HG03354 (cell line): ENCODE data around the gene EFNB3.

Source experiments
- ATAC-seq: cut with Tn5 transposase; IDR thresholded peaks from one replicate; pipeline ENCODE4 v1.9.1; 2021; ENCODE audit warnings: mild to moderate bottlenecking; ENCODE audit not compliant: unreplicated experiment, poor library complexity, severe bottlenecking

The EFNB3 gene

DNA sequence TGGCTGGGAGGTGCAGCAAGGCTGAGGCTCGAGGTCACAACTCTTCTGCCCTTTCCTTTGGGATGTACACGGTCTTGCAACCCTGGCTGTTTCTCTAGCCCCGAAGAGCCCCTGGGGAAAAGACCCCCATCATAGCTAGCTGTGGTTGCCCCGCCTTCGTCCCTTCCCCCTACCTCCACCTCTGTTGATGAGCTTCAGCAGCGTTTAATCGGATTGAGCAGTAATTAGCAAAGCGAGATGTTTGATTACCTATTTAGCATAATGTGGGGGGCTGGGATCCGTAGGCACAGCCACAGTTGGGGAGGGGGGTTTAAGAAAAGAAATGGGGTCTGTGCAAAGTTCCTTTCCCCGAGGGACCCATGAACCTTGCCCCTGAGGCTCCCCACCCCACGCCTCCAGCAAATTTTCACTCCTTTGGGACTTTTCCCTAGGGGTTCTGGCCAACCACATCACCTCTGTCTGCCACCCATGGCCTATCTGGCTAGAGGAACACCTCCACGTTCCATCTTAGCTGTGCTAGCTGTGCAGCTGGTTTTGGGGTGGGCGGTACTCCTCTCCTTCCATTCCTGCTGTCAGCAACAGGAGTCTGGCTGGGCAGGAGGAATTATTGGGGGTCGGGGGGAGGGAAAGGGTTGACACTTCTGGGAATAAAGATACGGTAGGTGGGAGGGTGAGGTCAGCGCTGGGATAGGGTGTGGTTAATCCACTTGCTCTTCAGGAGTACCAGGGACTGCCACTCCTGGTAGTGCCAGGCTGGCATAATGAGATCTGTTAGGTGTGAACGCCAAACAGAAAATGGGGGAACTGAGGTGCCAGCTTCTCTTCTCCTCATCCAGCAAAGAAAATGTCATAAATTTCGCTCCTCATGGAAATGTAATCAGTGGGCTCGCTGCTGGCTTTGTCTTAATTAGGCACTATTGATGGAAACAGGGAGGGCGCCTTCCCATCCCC, 11.2 kb downstream of the EFNB3 start:
- ATAC-seq: no peak

- ATAC-seq: no peak
Measured at GRCh38 chr17:7716901-7717755, 12.1 kb downstream of the EFNB3 start, which contains the start of gene DNAH2. DNAH2 (plus strand) TSS chr17:7717744; CDS start chr17:7719735, 1,991 bp downstream.

DNA sequence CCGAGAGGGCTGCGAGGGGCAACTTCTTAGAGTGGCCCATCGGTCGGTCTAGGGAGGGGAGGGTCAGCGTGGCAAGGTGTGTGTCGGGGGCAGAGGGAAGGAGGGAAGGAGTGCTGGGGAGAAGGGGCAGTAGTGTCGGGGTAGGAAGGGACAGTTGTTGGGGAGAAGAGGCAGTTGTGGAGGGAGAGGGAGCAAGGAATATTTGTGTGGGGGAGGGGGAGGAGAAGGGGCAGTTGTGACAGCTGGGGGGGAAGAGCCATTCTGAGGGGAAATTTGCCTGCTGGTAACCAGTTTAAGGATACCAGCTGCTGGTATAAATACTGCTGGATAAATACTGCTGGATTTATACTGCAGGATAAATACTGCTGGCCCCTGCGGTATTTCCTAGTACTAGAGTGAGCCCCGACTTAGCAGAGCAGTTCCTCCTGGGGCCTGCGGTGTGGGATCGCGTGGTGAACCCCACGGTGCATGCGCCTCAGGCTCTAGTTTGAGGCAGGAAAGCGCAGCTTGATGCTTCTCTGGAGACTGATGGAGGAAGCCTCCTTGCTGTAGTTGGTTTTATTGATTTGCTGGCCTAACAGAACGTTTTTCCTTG, 12.9 kb downstream of the EFNB3 start:
- ATAC-seq: no peak

GRCh38 chr17:7719661-7720060, 14.7 kb downstream of the EFNB3 start:
- no peak for ATAC-seq

- no peak for ATAC-seq
Measured at GRCh38 chr17:7720125-7720524, 15.1 kb downstream of the EFNB3 start.

GRCh38 chr17:7721612-7722011, 16.6 kb downstream of the EFNB3 start:
- ATAC-seq: no peak

GRCh38 chr17:7727886-7728285, 22.9 kb downstream of the EFNB3 start:
- no peak for ATAC-seq

- ATAC-seq: no peak
Measured at GRCh38 chr17:7729816-7730215, 24.8 kb downstream of the EFNB3 start.

DNA sequence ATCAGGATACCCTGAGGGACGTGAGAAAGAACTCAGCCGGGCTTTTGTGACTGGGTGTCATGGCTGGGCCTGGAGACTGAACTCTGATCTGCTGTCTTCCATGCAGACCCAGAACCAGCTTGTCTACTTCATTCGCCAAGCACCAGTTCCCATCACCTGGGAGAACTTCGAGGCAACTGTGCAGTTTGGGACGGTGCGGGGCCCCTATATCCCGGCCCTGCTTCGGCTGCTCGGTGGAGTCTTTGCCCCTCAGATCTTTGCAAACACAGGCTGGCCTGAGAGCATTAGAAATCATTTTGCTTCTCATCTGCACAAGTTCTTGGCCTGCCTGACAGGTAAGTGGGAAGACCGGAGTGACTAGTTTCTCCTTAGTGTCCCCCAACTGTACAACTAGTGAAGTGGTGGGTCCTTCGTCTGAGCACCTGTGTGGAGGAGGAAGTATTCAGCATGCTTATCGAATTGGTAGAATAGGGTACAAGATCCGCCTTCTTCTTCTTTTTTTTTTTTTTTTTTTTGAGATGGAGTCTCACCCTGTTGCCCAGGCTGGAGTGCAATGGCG, 28.1 kb downstream of the EFNB3 start:
- no peak for ATAC-seq

GRCh38 chr17:7737601-7738000, 32.6 kb downstream of the EFNB3 start:
- ATAC-seq: no peak

DNA sequence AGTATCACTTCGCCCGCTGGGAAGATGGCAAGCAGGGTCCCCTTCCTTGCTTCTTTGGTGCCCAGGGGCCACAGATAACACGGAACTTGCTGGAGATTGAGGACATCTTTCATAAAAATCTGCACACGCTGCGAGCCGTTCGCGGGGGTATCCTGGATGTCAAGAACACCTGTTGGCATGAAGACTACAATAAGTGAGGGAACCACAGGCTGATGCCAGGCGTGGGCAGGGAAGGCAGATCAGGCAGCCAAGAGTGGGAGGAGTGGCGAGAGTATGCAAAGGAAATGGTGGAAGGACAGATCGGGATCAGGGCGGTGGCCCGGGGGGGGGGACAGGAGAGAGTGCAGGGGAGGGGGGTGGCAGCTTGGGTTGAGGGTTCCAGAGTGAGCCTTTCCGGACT, 34.7 kb downstream of the EFNB3 start:
- ATAC-seq: no peak

DNA sequence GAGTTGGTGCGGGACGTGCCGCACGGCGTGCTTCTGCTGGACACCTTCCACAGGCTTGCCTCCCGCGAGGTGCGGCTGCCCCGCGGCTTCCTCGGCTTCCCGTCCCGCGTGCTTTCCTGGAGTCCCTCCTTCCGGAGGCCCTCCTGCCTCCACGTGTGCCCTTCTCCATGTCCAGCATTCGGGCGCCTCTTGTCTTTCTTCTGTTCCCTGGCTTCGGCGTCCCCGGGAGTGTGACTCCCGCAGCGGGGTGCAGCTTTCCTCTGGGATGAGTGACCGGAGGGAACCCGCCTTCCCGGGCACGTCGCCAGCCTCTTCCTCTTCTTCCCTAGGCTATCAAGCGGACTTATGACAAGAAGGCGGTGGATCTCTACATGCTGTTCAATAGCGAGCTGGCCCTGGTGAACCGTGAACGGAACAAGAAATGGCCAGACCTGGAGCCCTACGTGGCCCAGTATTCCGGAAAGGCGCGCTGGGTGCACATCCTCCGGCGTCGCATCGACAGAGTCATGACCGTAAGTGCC, 35.5 kb downstream of the EFNB3 start:
- ATAC-seq: no peak

- no peak for ATAC-seq
Measured at GRCh38 chr17:7742729-7743128, 37.7 kb downstream of the EFNB3 start.

GRCh38 chr17:7744416-7744815, 39.4 kb downstream of the EFNB3 start:
- no peak for ATAC-seq

GRCh38 chr17:7745748-7746470, 40.9 kb downstream of the EFNB3 start:
- ATAC-seq: no peak

DNA sequence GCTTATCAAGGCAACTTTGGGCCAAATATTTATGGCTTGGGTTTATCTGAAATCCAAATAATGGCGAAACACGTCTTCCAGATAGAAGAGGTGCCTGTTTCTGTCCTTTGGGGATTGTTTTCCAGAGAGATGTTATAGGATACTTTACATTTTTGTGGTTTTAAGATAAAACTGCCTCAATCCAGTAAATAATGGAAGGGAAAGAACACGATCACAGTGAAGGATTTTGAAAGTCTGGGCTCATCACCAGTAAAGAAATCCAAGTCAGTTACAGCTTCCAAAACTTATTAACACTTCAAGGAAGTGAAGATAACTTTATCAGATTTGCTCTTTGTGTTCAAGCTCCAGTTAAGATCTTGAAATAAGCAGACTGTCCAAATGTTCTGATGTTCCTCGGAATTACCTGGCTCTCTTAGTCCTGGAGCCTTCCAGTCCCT, 42.7 kb downstream of the EFNB3 start:
- no peak for ATAC-seq

DNA sequence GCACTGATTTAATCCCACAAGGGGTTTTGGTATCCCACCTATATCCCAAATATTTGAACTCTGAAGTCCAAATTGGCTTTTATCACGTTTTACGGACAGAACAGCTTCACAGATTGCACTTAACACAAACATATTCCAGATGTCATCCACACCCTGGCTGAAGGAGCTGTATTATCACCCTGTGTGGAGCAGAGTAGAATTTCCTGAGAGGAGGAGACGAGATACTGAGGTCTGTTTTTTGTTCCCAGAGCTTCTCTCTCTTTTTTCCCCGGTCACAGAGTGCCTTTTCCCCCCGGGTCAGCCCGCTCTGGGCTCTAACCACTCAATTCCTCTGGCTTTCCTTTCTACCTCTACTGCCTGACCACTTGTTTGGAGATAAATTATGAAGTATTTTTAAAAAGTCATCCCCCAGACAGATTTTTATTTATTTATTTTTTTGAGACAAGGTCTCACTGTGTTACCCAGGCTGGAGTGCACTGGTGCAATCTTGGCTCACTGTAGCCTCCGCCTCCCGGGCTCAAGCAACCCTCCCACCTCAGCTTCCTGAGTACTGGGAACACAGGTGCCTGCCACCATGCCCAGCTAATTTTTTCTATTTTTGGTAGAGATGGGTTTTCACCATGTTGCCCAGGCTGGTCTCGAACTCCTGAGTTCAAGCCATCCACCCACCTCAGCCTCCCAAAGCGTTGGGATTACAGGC, 43.2 kb downstream of the EFNB3 start:
- ATAC-seq: no peak

GRCh38 chr17:7750321-7750821, 45.4 kb downstream of the EFNB3 start:
- no peak for ATAC-seq
